HG03039 (cell line): Measurements from ENCODE around the gene SNRPB2.

Source experiments
- ATAC-seq: cut with Tn5 transposase; IDR thresholded peaks from one replicate; pipeline ENCODE4 v1.9.1; 2021; ENCODE audit warnings: mild to moderate bottlenecking, moderate library complexity; ENCODE audit not compliant: unreplicated experiment

Gene SNRPB2

DNA sequence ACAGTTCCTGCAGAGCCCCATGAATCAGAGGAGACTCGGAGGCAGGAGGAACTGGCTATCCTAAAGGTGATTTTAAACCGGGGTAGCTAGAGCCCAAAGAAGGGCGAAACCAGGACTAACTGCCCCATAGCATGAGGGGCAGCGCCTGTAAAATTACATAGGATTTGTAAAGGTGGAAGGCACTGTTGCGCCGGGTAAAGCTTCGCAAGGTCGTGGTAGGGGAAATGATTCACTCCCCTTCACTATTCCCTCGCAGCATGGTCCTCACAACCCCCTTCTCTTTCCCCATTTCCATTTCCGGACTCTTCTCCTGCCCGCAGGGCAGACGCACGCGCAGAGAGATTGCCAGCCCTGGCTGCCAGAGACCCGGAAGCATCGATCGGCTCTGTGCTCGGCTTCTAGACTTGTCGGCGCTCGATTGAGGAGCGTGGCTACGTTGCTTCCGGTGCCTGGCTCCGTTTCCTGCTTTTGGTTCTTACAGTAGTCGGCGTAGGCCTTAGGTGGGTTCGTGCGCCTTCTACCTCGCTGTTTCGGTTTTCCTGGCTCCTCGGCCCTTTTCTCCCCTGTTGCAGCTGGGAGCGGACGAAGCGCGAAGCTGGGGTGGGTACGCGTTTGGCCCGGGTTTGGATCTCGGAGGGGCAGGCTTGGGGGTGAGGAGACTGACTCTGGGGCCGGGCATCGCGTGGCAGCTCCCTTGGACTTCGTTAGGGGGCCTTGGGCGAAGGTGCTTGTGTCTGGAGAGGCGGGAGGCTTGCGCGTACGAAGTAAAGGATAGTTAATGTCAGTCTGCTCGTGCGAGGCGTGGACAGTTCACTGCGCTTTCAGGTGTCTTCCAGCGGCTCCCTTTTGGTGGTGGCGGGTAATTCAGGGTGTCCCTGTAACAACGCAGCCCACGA, at the start of gene SNRPB2:
Gene SNRPB2 (plus strand): TSS at position 462 of the 896 bp plus-strand sequence. CDS start 1,677 bp downstream, outside the sequence.
- peak; percentile 98 for ATAC-seq

DNA sequence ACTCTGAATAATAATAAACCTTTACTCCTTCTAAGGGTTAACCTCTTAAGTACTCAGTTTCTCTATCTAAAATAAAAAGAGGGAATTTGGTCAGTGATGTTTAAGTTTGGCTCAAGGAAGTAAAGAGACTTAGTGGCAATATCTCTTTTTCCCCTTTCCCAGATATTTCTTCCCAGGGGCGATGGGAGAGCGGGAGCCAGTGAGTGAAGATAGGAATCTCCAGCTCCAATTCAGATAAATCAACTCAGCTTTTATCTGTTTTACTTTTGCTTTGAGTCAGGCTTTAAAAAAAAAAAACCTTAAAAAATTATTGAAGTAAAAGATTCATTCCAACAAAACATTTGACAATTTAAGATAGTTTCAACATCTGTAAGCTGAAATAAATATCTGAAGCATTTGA, 45.4 kb upstream of the SNRPB2 start:
- ATAC-seq, result no peak

DNA sequence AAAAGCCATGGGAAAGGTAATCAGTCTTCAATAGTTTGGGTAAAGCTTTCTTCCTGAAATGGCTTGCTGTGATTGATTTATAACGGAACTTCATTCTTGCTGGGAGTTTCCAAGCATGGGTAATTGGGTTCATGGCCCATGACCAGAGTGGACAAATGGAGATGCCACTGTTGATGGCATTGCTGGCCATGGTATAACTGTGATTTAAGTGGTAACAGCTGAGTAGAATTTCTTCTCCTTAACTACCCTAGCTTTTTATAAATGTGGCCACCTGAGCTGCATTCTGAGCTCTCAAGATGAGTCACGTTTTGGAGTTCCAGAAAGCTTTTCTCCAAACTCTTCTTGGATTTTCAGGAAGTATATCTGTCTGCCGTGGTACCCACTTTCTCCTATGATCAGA, 39.9 kb upstream of the SNRPB2 start:
- no peak for ATAC-seq

DNA sequence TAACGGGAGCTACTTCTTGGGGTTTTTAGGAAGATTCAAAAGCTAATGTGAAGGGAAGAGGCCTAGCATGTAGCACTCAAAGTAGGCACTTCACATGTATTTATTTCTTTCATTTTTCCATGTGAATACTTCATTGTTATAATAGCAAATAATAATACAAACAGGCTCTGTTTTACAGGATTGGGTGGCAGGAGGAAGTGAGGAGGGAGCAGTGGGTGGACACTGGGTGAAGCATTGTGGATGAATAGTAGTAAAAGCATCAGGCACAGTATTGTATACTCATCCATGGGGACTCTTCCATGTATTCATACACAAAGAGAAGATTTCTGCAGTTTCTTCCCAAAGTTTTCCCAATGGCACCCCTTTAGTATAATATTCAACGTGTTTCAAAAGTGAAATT, 38.4 kb upstream of the SNRPB2 start:
- no peak for ATAC-seq

DNA sequence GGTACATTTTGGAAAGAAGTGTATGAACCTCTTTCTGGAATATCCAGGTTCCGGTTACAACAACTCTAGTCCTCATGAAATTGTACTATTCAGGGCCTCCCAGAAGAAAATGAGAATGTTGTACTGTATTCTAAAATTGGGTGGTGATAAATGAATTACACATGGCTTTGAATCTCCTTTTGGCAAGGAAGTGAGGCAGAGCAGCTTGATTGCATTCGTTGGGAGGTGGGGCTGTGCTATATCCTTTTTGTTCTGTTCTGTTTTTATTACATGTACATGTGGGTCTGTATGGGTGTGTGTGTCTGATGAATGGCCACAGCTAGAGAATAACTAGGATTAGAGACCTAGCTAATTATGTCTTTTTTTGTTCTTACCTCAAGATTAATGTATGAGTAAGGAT, 37.8 kb upstream of the SNRPB2 start:
- ATAC-seq, result no peak

DNA sequence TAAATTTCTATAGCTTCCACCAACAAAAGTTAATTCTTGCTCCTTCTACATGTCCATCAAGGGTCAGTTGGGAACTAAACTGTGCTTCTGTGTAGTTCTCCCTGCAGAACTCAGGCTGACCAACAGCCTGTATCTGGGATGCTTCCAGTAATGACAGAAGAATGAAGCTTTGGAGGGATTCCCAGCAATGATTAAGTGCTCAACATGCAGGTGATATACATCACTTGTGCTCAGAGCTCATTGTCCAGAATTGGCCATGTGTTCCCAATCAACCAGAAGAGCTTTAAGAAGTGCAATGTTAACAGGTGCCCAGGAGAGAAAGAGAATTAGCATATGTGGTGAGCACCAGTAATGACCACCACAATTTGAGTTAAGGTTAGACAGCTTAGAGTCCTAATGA, 37.4 kb upstream of the SNRPB2 start:
- ATAC-seq, result no peak

DNA sequence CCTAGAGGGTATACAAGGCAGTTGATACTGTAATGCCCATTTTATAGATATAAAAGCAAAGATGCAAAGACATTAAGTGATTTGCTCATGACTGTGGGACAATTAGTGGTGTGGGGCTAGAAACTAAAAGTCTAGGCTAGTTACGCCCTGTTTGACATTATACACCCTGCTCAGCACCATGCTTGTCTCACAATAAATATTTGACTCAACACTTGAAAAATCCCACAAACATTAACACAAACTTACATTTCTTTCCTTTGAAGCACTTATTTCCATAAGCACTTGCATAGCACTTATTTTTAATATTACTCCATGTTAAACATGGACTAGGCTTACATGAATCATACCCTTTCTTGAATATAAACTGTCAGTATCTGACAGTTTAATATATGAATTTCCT, 36.5 kb upstream of the SNRPB2 start:
- no peak for ATAC-seq

DNA sequence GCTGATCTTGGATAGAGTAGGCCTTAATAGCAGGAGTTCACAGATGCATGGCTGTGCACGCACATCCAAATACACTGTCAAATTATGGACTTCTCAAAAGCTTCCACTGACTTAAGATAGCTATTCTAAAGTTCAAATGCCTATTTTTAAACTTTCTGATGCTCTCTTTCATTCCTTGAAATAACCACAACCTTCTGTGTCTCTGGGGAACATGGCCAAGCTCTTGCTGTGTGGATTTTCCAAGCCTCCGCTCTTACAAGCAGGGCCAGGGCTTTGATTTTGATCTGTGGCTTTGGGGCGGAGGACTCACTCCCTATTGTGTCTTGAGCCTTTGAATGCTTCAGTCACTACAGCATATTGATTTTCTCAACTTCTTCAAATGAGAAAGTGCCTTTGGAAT, 35.7 kb upstream of the SNRPB2 start:
- no peak for ATAC-seq

DNA sequence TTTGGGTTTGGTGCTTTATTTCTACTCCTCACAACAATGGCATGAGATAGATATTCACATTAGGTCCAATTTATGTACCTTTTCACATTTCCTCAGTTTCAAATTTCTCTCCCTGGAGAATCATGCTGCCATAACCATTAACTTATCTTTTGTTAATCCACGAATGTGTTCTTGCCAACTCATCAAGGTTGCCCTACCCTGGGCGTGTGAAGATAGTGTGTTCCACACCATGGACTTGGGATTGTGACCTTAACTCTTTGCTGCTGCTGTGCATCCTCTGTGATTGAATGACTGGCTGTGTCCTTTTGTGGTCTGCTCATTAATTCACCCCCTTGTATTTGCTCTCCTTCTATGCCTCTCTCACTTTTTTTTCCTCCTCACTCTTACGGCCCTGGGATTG, 34.2 kb upstream of the SNRPB2 start:
- no peak for ATAC-seq

DNA sequence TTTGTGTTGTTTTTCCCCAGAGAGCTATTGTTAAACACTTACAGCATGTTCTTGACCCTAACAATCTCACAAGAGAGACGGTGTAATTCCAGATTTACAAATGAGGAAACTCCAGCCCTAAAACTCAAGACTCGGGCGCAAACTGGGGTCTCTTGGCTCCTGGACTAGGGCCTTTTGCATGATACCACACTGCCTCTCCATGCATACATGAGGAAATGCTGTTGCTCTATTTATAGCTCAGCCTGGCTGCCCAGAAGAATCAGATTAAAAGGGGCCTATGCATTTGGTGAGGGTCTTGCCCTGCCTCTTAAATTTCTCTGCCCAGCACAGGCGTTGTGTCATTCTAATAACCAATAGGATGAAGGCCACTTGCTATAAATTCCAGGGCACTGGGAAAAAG, 30.5 kb upstream of the SNRPB2 start:
- ATAC-seq, result no peak

DNA sequence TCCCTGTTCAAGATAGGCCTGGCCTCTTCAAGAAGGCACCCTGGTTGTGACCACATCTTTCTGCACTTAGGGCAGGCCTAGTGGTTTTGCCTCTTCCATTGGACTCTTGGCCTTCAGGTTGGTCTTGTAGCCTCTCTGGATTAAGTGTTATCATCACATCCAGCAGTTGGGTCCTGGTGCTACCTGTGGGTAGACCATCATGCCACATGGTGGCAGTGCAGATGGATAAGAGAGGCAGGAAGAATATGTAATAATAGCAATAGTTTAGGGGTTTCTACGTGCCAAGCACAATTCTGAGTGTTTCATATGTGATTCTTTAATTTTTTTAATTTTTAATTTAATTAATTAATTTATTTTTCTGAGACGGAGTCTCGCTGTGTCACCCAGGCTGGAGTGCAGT, 28.5 kb upstream of the SNRPB2 start:
- no peak for ATAC-seq

DNA sequence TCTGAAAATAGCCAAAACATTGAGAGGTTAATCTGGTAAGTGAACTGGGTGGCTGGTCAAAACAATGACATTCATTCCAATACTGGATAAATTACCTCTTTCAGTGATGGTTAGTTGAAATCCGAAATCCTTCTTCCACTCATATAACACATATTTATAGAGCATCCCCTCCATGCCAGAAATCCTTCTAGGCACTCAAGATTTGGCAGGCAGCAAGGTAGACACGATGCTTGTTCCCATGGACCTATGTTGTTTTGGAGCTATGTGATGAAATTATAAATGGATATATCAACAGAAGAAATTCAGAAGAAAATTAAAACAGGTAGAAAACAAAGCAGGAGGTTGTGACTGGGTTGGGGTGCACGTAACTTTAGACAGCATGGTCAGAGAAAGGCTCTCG, 26.3 kb upstream of the SNRPB2 start:
- ATAC-seq, result no peak

DNA sequence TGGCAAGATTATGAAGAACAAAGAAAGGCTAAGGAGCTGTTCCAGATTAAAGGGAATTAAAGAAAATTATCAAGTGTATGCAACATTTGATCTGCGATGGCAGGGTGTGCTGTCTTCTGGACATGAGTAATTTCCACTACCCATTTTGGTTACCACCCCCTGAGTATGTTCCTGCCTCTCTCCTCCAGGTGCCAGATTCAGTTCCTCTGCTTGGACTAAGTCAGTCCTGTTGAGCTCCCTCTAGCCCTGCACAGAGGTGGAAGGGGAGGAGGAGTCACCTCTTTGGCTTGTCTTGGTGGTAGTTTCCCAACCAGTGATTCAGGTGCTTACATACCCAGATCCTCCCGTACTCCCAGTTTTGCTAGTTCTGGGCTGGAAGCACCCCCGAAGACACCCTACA, 22.2 kb upstream of the SNRPB2 start:
- ATAC-seq, result no peak

DNA sequence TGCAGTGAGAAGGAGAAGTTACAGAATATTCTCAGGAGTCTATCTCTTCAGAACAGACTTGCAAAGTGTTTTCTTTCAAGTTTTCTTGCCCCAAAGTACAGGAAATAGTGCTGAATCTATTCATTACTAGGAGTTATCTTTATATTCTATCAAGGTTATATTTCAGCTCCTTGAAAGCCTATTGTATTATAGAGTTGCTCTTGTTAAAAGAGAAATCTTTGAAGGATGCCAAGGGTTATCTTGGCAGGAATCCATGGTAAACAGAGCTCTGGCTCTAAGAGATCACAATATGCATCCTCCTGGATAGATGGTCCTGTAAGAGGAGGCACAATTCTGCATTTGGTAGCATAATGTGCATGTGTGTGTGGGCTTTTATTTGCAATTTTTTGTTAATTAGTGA, 21.2 kb upstream of the SNRPB2 start:
- ATAC-seq, result no peak

DNA sequence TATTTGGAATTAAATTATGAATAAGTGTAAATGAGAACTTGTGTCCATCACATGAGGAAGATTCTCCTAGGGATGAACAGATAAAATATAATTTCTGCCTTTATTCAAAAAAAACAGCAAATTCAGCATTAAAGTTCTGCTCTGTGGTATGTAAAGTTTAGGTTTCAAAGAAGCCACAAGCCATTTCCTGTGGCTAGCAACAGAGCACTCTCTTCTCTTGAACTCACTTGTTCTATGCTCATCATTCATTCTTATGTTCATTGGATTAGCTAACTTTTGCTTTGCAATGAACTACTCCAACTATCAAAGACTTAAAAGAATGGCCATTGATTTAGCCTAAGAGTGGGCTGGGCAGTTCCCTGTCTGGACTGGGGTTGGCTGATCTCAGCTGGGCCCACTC, 20.8 kb upstream of the SNRPB2 start:
- peak; percentile 79 for ATAC-seq

DNA sequence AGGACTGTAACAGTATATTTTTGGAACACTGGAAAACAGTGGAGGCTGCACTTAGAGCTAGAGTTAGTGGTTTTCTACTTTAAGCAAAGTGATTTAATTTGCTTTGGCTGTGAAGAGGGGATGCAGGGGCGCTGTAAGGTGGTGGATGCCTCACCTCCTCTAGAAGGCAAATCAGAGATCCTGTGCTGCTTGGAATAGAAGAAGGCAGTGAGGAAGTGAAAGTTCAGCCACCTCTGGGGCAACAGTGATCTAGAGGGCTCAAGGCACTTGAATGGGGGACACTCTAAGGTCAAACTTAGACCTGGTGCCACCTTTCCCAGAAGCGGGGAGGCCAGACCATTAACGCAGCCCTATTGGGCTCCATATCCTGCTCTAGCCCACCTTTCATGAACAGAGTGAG, 19.0 kb upstream of the SNRPB2 start:
- ATAC-seq, result no peak

DNA sequence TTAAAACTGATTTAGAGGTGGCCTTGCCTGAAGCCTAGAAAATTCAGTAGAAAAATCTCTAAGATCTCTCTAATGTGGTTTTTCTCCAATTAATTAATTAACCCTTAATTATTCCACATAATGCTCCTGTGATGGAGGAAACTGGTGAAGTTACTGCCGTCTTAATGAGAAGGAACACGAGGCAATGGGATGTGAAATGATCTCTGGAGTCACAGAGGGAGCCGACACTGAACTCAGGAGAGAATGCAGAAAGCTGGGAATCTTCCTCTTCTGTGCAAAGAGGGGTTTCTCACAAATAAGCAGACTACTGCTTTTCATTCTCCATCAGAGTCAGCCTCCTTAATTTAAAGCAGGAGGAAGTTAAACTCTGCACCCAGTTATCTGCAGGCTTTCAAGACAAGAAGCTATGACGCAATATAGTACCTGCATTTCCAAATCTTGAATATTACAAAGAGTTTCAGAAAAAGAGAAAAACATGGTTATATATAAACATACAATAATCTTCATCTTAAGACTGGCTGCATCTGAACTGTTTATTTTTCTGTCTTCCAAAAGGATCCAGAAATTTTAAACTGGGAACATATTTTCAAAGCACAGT, 18.1 kb upstream of the SNRPB2 start:
- no peak for ATAC-seq

DNA sequence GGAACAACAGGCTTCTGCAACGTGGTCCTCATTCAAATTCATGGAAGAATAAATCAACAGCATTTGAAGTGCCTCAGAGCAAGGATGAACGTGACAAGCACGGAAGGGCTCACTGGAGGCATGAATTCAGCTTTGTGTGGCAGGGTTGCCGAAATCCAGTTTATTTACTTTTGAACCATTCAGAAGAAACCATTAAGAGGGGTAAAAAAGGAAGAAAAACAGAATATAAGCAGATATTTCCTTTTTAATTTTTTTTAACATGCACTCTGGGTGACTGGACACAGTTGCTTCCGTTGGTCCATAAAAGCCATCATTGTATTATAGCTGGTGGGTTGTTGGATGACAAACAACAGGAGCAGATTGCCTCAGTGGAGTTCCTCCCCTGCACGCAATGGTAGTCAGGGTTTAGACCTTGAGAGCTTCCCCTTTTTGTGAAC, 17.3 kb upstream of the SNRPB2 start:
- ATAC-seq, result no peak

DNA sequence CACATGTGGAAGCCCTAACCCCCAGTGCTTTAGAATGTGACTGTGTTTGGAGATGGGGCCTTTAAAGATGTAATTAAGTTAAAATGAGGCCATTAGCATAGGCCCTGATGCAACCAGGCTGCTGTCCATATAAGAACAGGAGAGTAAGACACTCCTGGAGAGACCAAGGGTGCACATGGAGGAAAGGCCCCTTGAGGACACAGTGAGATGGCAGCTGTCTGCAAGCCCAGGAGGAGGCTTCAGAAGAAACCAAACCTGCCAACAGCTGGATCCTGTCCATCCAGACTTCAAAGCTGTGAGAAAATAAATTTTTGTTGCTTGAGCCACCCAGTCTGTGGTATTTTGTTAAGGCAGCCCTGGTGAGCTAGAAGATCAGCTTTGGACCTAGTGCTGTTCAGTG, 16.8 kb upstream of the SNRPB2 start:
- no peak for ATAC-seq

DNA sequence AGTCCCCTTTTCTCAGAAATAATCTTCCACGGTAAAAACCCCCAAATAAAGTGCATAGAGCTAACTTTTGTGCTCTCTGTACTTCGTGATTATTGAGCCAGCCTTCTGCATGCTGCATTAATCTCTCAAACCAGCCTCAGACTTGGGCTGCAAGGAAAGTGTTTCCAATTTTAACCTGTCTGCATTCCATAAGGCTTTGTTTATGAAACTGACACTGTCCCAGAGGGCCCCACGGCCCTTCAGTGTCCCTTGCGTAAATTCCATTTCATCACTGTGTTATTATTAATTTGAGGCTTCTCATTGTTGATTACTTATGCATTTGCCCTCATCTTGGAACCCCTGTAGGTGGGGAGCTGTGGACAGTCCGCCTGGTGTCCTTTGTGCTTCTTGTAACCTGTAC, 15.6 kb upstream of the SNRPB2 start:
- ATAC-seq, result no peak

DNA sequence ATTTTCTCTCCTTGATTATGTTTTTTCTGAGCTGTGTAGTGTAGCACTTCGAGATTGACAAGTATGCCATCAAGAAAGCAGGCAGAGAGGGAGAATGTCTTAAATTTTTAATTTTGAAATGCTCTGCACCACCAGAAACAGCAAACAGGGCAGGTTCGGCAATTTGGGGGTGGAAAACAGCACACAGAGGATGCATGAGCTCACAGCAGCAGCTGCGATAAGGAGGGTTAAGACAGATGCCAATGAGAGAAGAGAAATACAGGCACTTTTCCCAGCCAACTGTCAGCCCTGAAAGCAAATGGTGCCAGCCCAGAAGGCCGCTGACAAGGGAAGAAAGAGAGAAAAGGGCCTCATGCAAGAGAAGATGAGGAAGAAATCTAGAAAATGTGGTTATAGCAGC, 15.1 kb upstream of the SNRPB2 start:
- ATAC-seq, result no peak

DNA sequence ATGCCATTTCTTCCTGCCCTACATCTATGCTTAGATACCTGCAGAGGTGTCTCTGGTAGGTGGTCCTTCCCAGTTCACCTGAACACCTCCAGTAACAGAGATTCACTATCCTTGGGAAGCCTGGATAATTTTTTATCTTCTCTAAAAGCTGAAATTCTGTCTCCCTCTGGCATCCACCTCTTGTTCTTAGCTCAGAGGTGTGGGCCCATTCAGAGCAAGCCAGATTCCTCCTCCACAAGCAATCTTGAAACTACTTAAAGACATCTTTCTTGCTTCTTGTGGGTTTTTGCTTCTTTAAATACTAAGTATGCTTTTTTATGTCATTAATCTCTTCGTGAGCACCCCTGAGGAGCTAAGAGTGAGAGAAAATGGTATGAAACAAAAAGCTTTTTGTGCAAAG, 10.4 kb upstream of the SNRPB2 start:
- ATAC-seq, result no peak

DNA sequence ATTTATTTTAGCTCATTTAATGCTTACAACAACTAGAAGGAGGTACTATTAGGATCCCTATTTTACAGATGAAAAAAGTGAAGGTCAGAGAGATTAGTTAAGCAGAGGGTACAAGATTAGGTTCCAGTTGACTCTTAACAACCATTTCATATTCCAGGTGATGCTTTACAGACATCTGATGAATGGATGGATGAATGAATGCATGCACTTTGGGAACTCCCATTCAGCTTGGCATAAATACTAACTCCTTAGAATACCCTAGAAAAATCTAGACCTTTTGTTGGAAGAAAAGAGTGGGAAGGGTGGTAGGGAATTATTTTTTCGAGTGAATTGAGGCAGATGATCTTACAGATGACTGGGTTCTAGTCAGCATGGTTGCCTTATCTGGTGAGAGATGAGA, 746 bp upstream of the SNRPB2 start:
- no peak for ATAC-seq
